IMR-90 (cell line): ENCODE results near the gene DPF3. TPM values are rescaled to one million over a fixed set of nuclear protein-coding genes. Genes with fewer than 3 reads are reported as not detected.

Source experiments
- ATAC-seq: fragments of 200-7000 bp; cut with Tn5 transposase; 2 replicates; pipeline ENCODE4 v1.9.1; 2020; ENCODE audit warnings: low read depth, mild to moderate bottlenecking, moderate library complexity
- BruUV-seq: library from RNA; stranded (reverse); fragments of 400-500 nt; replicated peaks from 2 replicates; lab custom pipeline; 2021; lab: Mats Ljungman, UMichigan
- CTCF ChIA-PET: fragments of 300-600 bp; formaldehyde crosslinking; extraction: SDS; loops from one replicate; lab custom pipeline; 2021; ENCODE audit warnings: antibody characterized with exemption; lab: Yijun Ruan, JAX
- POLR2A ChIA-PET: fragments of 300-600 bp; sonication (Branson Sonifier 250); formaldehyde crosslinking; loops from one replicate; lab custom pipeline; 2022; ENCODE audit warnings: antibody characterized with exemption; ENCODE audit not compliant: unreplicated experiment; lab: Charles Lee
- DNase-seq: peaks from one replicate; pipeline ENCODE4 v3.0.0; 2013
- H2AFZ ChIP-seq: replicated peaks from 2 replicates; pipeline ENCODE3; 2013; ENCODE audit warnings: low read length, mild to moderate bottlenecking; ENCODE audit not compliant: poor library complexity
- H2AK5ac ChIP-seq: 2 replicates; pipeline ENCODE4 v1.6.1; 2013; ENCODE audit warnings: low read depth, low read length, inconsistent platforms
- H2AK9ac ChIP-seq: replicated peaks from 2 replicates; pipeline ENCODE3; 2013; ENCODE audit warnings: mild to moderate bottlenecking, low read depth, low read length, moderate library complexity; ENCODE audit not compliant: poor library complexity
- H2BK120ac ChIP-seq: 2 replicates; pipeline ENCODE4 v1.6.1; 2013; ENCODE audit warnings: low read depth, low read length, inconsistent platforms
- H2BK15ac ChIP-seq: 3 replicates; pipeline ENCODE4 v1.6.1; 2013; ENCODE audit warnings: low read depth, low read length, inconsistent platforms
- H2BK20ac ChIP-seq: 2 replicates; pipeline ENCODE4 v1.6.1; 2013; ENCODE audit warnings: low read depth, mild to moderate bottlenecking, inconsistent platforms, low read length, moderate library complexity
- H2BK5ac ChIP-seq: 2 replicates; pipeline ENCODE4 v1.6.1; 2013; ENCODE audit warnings: mild to moderate bottlenecking, low read depth, low read length, inconsistent platforms; ENCODE audit not compliant: poor library complexity, severe bottlenecking
- H3K14ac ChIP-seq: replicated peaks from 2 replicates; pipeline ENCODE4 v1.6.1; 2013; ENCODE audit warnings: low read depth, low read length, inconsistent platforms
- H3K18ac ChIP-seq: 2 replicates; pipeline ENCODE4 v1.6.1; 2013; ENCODE audit warnings: low read depth, low read length, control low read depth
- H3K23ac ChIP-seq: 2 replicates; pipeline ENCODE4 v1.6.1; 2013; ENCODE audit warnings: low read depth, low read length, inconsistent platforms
- H3K27ac ChIP-seq: 2 replicates; pipeline ENCODE4 v1.5.1; 2013; ENCODE audit warnings: mild to moderate bottlenecking, control low read depth, low read length; ENCODE audit not compliant: insufficient read depth
- H3K27me3 ChIP-seq: 2 replicates; pipeline ENCODE4 v1.6.1; 2013; ENCODE audit warnings: low read length; ENCODE audit not compliant: control insufficient read depth, insufficient read depth
- H3K36me3 ChIP-seq: 2 replicates; pipeline ENCODE4 v1.6.1; 2013; ENCODE audit warnings: low read length, mixed read lengths; ENCODE audit not compliant: control insufficient read depth, insufficient read depth
- H3K4ac ChIP-seq: 2 replicates; pipeline ENCODE4 v1.6.1; 2013; ENCODE audit warnings: low read depth, low read length, inconsistent platforms
- H3K4me1 ChIP-seq: 2 replicates; pipeline ENCODE4 v1.6.1; 2013; ENCODE audit warnings: low read length, mixed read lengths; ENCODE audit not compliant: control insufficient read depth, insufficient read depth
- H3K4me2 ChIP-seq: 2 replicates; pipeline ENCODE4 v1.6.1; 2013; ENCODE audit warnings: low read depth, mild to moderate bottlenecking, control low read depth, low read length, moderate library complexity
- H3K4me3 ChIP-seq: 2 replicates; pipeline ENCODE4 v1.5.1; 2013; ENCODE audit warnings: low read depth, mild to moderate bottlenecking, control low read depth, low read length, moderate library complexity; ENCODE audit not compliant: insufficient read depth
- H3K56ac ChIP-seq: 2 replicates; pipeline ENCODE4 v1.6.1; 2013; ENCODE audit warnings: low read length, inconsistent platforms; ENCODE audit not compliant: insufficient read depth; ENCODE audit errors: extremely low read depth
- H3K79me1 ChIP-seq, 2 experiments: 2 replicates each; pipeline ENCODE4 v1.6.1; 2013; ENCODE audit warnings: low read length in 2 of 2, inconsistent platforms in 1 of 2, low read depth in 1 of 2
- H3K9ac ChIP-seq: 2 replicates; pipeline ENCODE4 v1.6.1; 2013; ENCODE audit warnings: low read depth, low read length, control low read depth
- H3K9me1 ChIP-seq: 2 replicates; pipeline ENCODE4 v1.6.1; 2013; ENCODE audit warnings: low read length, inconsistent platforms; ENCODE audit not compliant: insufficient read depth
- H3K9me3 ChIP-seq: 2 replicates; pipeline ENCODE4 v1.6.1; 2013; ENCODE audit warnings: low read length; ENCODE audit not compliant: control insufficient read depth, insufficient read depth
- H4K20me1 ChIP-seq: 2 replicates; pipeline ENCODE4 v1.6.1; 2013; ENCODE audit warnings: low read length, inconsistent platforms; ENCODE audit not compliant: insufficient read depth
- H4K5ac ChIP-seq: 2 replicates; pipeline ENCODE4 v1.6.1; 2013; ENCODE audit warnings: mild to moderate bottlenecking, low read depth, low read length, control low read depth
- H4K8ac ChIP-seq, 2 experiments: 2 replicates each; pipeline ENCODE4 v1.6.1; 2013; ENCODE audit warnings: low read depth in 2 of 2, low read length in 2 of 2, control low read depth in 1 of 2, inconsistent platforms in 1 of 2
- H4K91ac ChIP-seq: 2 replicates; pipeline ENCODE4 v1.6.1; 2013; ENCODE audit warnings: low read depth, low read length, inconsistent platforms; ENCODE audit not compliant: insufficient read depth
- BHLHE40 ChIP-seq: fragments of 150-350 bp; IDR thresholded peaks from 2 replicates; pipeline ENCODE4 v1.6.1; 2016; ENCODE audit warnings: mild to moderate bottlenecking, low read depth, low read length
- CEBPB ChIP-seq: IDR thresholded peaks from 2 replicates; pipeline ENCODE4 v1.6.1; 2012; ENCODE audit warnings: low read depth, low read length, improper control_type of control experiment
- CHD1 ChIP-seq: IDR thresholded peaks from 2 replicates; pipeline ENCODE4 v1.6.1; 2012; ENCODE audit warnings: low read depth, low read length, improper control_type of control experiment
- CTCF ChIP-seq: conservative IDR thresholded peaks from 2 replicates; pipeline ENCODE4 v1.5.1; 2012; ENCODE audit warnings: mild to moderate bottlenecking, low read depth, low read length, improper control_type of control experiment
- FOS ChIP-seq: fragments of 150-350 bp; IDR thresholded peaks from 2 replicates; pipeline ENCODE4 v1.6.1; 2016; ENCODE audit warnings: low read depth, low read length
- MAFK ChIP-seq: IDR thresholded peaks from 2 replicates; pipeline ENCODE4 v1.6.1; 2012; ENCODE audit warnings: low read depth, low read length, improper control_type of control experiment
- MAZ ChIP-seq: IDR thresholded peaks from 2 replicates; pipeline ENCODE4 v1.6.1; 2012; ENCODE audit warnings: low read depth, mild to moderate bottlenecking, low read length, improper control_type of control experiment, moderate library complexity, borderline replicate concordance
- MXI1 ChIP-seq: IDR thresholded peaks from 2 replicates; pipeline ENCODE4 v1.6.1; 2012; ENCODE audit warnings: low read depth, mild to moderate bottlenecking, low read length, moderate library complexity, borderline replicate concordance
- NFE2L2 ChIP-seq: fragments of 150-350 bp; IDR thresholded peaks from 2 replicates; pipeline ENCODE4 v1.6.1; 2016; ENCODE audit warnings: low read depth, mild to moderate bottlenecking, low read length
- POLR2A ChIP-seq: IDR thresholded peaks from 2 replicates; pipeline ENCODE4 v1.6.1; 2012; ENCODE audit warnings: mild to moderate bottlenecking, low read depth, low read length
- RAD21 ChIP-seq: IDR thresholded peaks from 2 replicates; pipeline ENCODE4 v1.6.1; 2012; ENCODE audit warnings: low read length, improper control_type of control experiment
- RCOR1 ChIP-seq: IDR thresholded peaks from 2 replicates; pipeline ENCODE4 v1.6.1; 2012; ENCODE audit warnings: mild to moderate bottlenecking, low read length, improper control_type of control experiment; ENCODE audit not compliant: insufficient replicate concordance
- RFX5 ChIP-seq: IDR thresholded peaks from 2 replicates; pipeline ENCODE4 v1.8.0; 2012; ENCODE audit warnings: low read depth, mild to moderate bottlenecking, low read length, moderate library complexity
- SMC3 ChIP-seq: fragments of 150-350 bp; IDR thresholded peaks from 2 replicates; pipeline ENCODE4 v1.6.1; 2016; ENCODE audit warnings: low read depth, mild to moderate bottlenecking, antibody characterized with exemption, low read length, moderate library complexity
- WGBS, 2 experiments: methylation state at CpG; one replicate each; pipeline versions ENCODE4 v1.1.5 to v1.1.7; 2013; ENCODE audit warnings: missing lambda C conversion rate in 2 of 2; ENCODE audit not compliant: insufficient read length in 1 of 2; ENCODE audit errors: extremely low coverage in 2 of 2; 5-methylcytosine and 5-hydroxymethylcytosine counted together
- dilution Hi-C: fragments of 300-500 bp; cut with HindIII; formaldehyde crosslinking; loops from one replicate; pipeline ENCODE4 v1.14.3; 2018; ENCODE audit warnings: low sequenced_read_pairs; ENCODE audit not compliant: unreplicated experiment
- in situ Hi-C: fragments of 300-500 bp; cut with MboI; formaldehyde crosslinking; loops from 3 replicates; pipeline ENCODE4 v1.14.3; 2019; ENCODE audit warnings: low sequenced_read_pairs, inconsistent platforms, mixed read lengths
- intact Hi-C: fragments of 100-400 bp; cut with micrococcal nuclease; formaldehyde crosslinking; loops from 2 replicates; pipeline ENCODE4 v1.10.0; 2022
- polyA plus RNA-seq, 3 experiments: library from polyadenylated mRNA; depleted of rRNA; stranded (reverse); fragments of >200 nt; gene quantifications; 2 replicates each; pipeline ENCODE4 v1.2.3, GENCODE V29; 2012; ENCODE audit warnings: low replicate concordance in 1 of 3
- total RNA-seq: library from RNA; depleted of rRNA; stranded (reverse); fragments of >200 nt; gene quantifications from 2 replicates; pipeline ENCODE4 v1.2.3, GENCODE V29; 2012
- TF ChIP-seq, protein P1 (sequence below): fragments of 150-350 bp; IDR thresholded peaks from 2 replicates; pipeline ENCODE4 v1.6.1; 2016; ENCODE audit warnings: low read depth, mild to moderate bottlenecking, low read length, moderate library complexity, borderline replicate concordance
- TF ChIP-seq, protein P2 (sequence below): fragments of 150-350 bp; IDR thresholded peaks from 2 replicates; pipeline ENCODE4 v1.6.1; 2017; ENCODE audit warnings: mild to moderate bottlenecking, antibody characterized with exemption, low read length, low read depth

The DPF3 gene
- total and polyA plus RNA-seq, 2 of the 4 experiments (the other 2 are of a cell fraction), result 30.5 to 32.8 TPM

DNA sequence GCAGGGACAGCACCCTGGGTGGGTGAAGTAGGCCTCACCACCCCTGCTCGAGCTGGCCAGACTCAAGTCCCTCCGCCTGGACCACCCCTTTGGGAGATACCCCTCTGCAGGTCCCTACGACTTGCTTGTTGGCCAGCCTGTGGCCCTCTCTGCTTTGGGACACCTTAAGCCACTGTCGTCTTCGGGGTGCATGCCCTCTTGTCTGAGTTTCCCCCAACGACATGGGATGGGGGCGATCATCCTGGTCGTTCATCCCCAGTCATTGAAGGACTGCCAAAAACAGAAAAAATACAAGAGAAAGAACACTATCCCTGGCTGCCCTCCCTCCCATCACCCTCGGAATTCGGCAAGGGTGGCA lies 151.1 kb downstream of the DPF3 start:
- intact Hi-C loops (no loop called here), dilution Hi-C loops (no loop called here), in situ Hi-C loops (no loop called here)
- Histone ChIP-seq H3K4ac (peak overlapping the region; percentile 16), H4K5ac (no peak overlapping the region), H3K36me3 (0 out of 2 replicates have a peak, but pooled peaks cover 2% of the 10 kb centered on the region), H2BK20ac (no peak overlapping the region), H3K27me3 (no peaks in the 10 kb centered on the region), H3K79me1 (peaks cover 9 to 39% of the 10 kb centered on the region in 2 experiments; a peak in 2 of 4 replicates), H3K9me1 (peaks cover 37% of the 10 kb centered on the region), H2AK9ac (peak overlapping the region; percentile 11), H3K9me3 (no peaks in the 10 kb centered on the region), H3K14ac (no peak overlapping the region), H3K9ac (no peak overlapping the region), H2AK5ac (peak overlapping the region; percentile 33), H3K27ac (no peak overlapping the region), H3K23ac (no peak overlapping the region), H3K56ac (no peak overlapping the region), H3K18ac (no peak overlapping the region), H4K8ac (no peak overlapping the region), H2AFZ (no peak overlapping the region), H3K4me3 (no peak overlapping the region), H2BK5ac (no peak overlapping the region), H4K91ac (0 out of 2 replicates have a peak overlapping the region, but pooled peaks have one; percentile 14), H4K20me1 (no peaks in the 10 kb centered on the region), H2BK120ac (no peak overlapping the region), H2BK15ac (no peak overlapping the region), H3K4me2 (no peak overlapping the region), H3K4me1 (peaks cover 32% of the 10 kb centered on the region)
- ATAC-seq (no peak), DNase-seq (no peak)
- POLR2A ChIA-PET, result no interaction called here
- BruUV-seq, result no TSS peak
- 92% methylated on average over 7 of the region's 10 CpGs; no CpG with 5 or more reads in 1 of the 2 experiments for WGBS, 2 experiments
- no peak for TF ChIP-seq MAFK
- TF ChIP-seq CTCF, result no peak
- no peak for TF ChIP-seq POLR2A
- TF ChIP-seq FOS, result no peak
- TF ChIP-seq NFE2L2, result no peak
- no peak for TF ChIP-seq BHLHE40
- no peak for TF ChIP-seq RCOR1
- no peak for TF ChIP-seq SMC3
- no peak for TF ChIP-seq RAD21
- TF ChIP-seq, protein P1, sequence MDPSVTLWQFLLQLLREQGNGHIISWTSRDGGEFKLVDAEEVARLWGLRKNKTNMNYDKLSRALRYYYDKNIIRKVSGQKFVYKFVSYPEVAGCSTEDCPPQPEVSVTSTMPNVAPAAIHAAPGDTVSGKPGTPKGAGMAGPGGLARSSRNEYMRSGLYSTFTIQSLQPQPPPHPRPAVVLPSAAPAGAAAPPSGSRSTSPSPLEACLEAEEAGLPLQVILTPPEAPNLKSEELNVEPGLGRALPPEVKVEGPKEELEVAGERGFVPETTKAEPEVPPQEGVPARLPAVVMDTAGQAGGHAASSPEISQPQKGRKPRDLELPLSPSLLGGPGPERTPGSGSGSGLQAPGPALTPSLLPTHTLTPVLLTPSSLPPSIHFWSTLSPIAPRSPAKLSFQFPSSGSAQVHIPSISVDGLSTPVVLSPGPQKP, result no peak
- TF ChIP-seq CHD1, result no peak
- no peak for TF ChIP-seq RFX5
- TF ChIP-seq, protein P2, sequence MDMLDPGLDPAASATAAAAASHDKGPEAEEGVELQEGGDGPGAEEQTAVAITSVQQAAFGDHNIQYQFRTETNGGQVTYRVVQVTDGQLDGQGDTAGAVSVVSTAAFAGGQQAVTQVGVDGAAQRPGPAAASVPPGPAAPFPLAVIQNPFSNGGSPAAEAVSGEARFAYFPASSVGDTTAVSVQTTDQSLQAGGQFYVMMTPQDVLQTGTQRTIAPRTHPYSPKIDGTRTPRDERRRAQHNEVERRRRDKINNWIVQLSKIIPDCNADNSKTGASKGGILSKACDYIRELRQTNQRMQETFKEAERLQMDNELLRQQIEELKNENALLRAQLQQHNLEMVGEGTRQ, result no peak
- TF ChIP-seq MXI1, result no peak
- no peak for TF ChIP-seq MAZ
- TF ChIP-seq CEBPB, result no peak
- CTCF ChIA-PET, result interaction anchor here (1.0 kb wide), 1 partner anchor 127 kb away, joined by 4 read pairs; no protein-coding TSS in a partner anchor
